A549 (cell line): ENCODE measurements around the gene GRIA3. TPM values are rescaled to one million over a fixed set of nuclear protein-coding genes. Genes with fewer than 3 reads are reported as not detected.

ENCODE experiments used
- ATAC-seq, 2 experiments: fragments of 200-7000 bp in 1 of 2; fragments of >200 bp in 1 of 2; cut with Nextera tagmentation in 1 of 2; cut with Tn5 transposase in 1 of 2; 3 replicates each; pipeline versions ENCODE4 v1.8.0 to v1.9.1; 2018 to 2020; ENCODE audit warnings: mild to moderate bottlenecking in 1 of 2, moderate library complexity in 1 of 2
- CTCF ChIA-PET: fragments of 300-600 bp; sonication (Branson Sonifier 250); formaldehyde crosslinking; extraction: SDS; loops from one replicate; lab custom pipeline; 2021; ENCODE audit warnings: antibody characterized with exemption, inconsistent platforms; lab: Yijun Ruan, JAX
- POLR2A ChIA-PET: fragments of 350-600 bp; formaldehyde crosslinking; extraction: SDS; loops from one replicate; lab custom pipeline; 2021; ENCODE audit warnings: antibody characterized with exemption, inconsistent platforms; lab: Yijun Ruan, JAX
- DNase-seq, 2 experiments: peaks; one replicate each; pipeline versions ENCODE4 v3.0.0 to v3.0.0-alpha.2; 2011 to 2016; ENCODE audit warnings: low read depth in 1 of 2, low spot score in 1 of 2
- FAIRE-seq: peaks from 2 replicates; lab custom pipeline; 2011; peaks lifted over from hg19 to GRCh38; lab: Jason Lieb, UNC
- H3K27ac ChIP-seq, 2 experiments: fragments of >200 bp; sonication (Bioruptor Twin); formaldehyde crosslinking; 3 replicates each; pipeline ENCODE4 v1.5.1; 2016 to 2017
- H3K4me1 ChIP-seq: fragments of >200 bp; sonication (Bioruptor Twin); formaldehyde crosslinking; 3 replicates; pipeline ENCODE4 v1.6.1; 2016
- H3K4me2 ChIP-seq: fragments of >200 bp; sonication (Bioruptor Twin); formaldehyde crosslinking; 3 replicates; pipeline ENCODE4 v1.6.1; 2016
- H3K4me3 ChIP-seq: fragments of >200 bp; sonication (Bioruptor Twin); formaldehyde crosslinking; 3 replicates; pipeline ENCODE4 v1.5.1; 2016
- H3K9me3 ChIP-seq: fragments of >200 bp; sonication (Bioruptor Twin); formaldehyde crosslinking; 3 replicates; pipeline ENCODE4 v1.6.1; 2016
- FOSB ChIP-seq: fragments of 250-450 bp; sonication (Bioruptor Pico); IDR thresholded peaks from 2 replicates; pipeline ENCODE4 v1.5.0; 2020; ENCODE audit warnings: mild to moderate bottlenecking, moderate library complexity
- FOSL2 ChIP-seq, 2 experiments: fragments of 450-650 bp in 1 of 2; fragments of >200 bp in 1 of 2; sonication (Bioruptor Twin) in 1 of 2; formaldehyde crosslinking; IDR thresholded peaks; 2 replicates each; pipeline versions ENCODE4 v1.5.0 to v1.6.1; 2016 to 2020; ENCODE audit warnings: mild to moderate bottlenecking in 1 of 2, moderate library complexity in 1 of 2
- HES2 ChIP-seq: fragments of >200 bp; sonication (Bioruptor Twin); formaldehyde crosslinking; IDR thresholded peaks from 2 replicates; pipeline ENCODE4 v1.6.1; 2016
- JUNB ChIP-seq: fragments of >200 bp; sonication (Bioruptor Twin); formaldehyde crosslinking; IDR thresholded peaks from 2 replicates; pipeline ENCODE4 v1.6.1; 2016
- KDM5A ChIP-seq: fragments of 200-600 bp; sonication (generic); IDR thresholded peaks from 2 replicates; pipeline ENCODE4 v1.6.1; 2016; ENCODE audit warnings: antibody characterized with exemption, mild to moderate bottlenecking
- MAFK ChIP-seq: fragments of 450-650 bp; IDR thresholded peaks from 2 replicates; pipeline ENCODE4 v1.6.1; 2014; ENCODE audit not compliant: partially characterized antibody
- NR3C1 ChIP-seq: fragments of >200 bp; sonication (Bioruptor Twin); formaldehyde crosslinking; IDR thresholded peaks from 3 replicates; pipeline ENCODE4 v1.6.1; 2017
- POLR2A ChIP-seq: IDR thresholded peaks from 2 replicates; pipeline ENCODE4 v1.6.1; 2012; ENCODE audit warnings: mild to moderate bottlenecking, low read length
- RAD21 ChIP-seq, 2 experiments: fragments of >200 bp in 1 of 2; sonication (Bioruptor Twin) in 1 of 2; formaldehyde crosslinking in 1 of 2; IDR thresholded peaks in 1 of 2; conservative IDR thresholded peaks in 1 of 2; 2 replicates in 1 of 2; 3 replicates in 1 of 2; pipeline ENCODE4 v1.6.1; 2012 to 2018; ENCODE audit warnings: inconsistent platforms in 1 of 2
- RCOR1 ChIP-seq: fragments of 150-350 bp; IDR thresholded peaks from 2 replicates; pipeline ENCODE4 v1.6.1; 2014; ENCODE audit warnings: antibody characterized with exemption, low read length, low read depth
- SMC3 ChIP-seq: fragments of >200 bp; sonication (Bioruptor Twin); formaldehyde crosslinking; IDR thresholded peaks from 3 replicates; pipeline ENCODE4 v1.6.1; 2018; ENCODE audit warnings: inconsistent platforms
- SREBF2 ChIP-seq: fragments of 450-650 bp; IDR thresholded peaks from 2 replicates; pipeline ENCODE4 v1.6.1; 2014; ENCODE audit warnings: mild to moderate bottlenecking, moderate library complexity
- ZSCAN20 ChIP-seq: fragments of 250-450 bp; sonication (Bioruptor Pico); IDR thresholded peaks from 2 replicates; pipeline ENCODE4 v1.8.0; 2022; ENCODE audit warnings: mild to moderate bottlenecking, moderate library complexity
- WGBS: methylation state at CpG from one replicate; pipeline ENCODE4 v1.1.6; 2017; ENCODE audit errors: missing lambda C conversion rate; 5-methylcytosine and 5-hydroxymethylcytosine counted together
- polyA plus RNA-seq, 4 experiments: library from polyadenylated mRNA; depleted of rRNA in 3 of 4; stranded (reverse); fragments of >200 nt; fragmentation: RNase III in 1 of 4; extraction: RNeasy Plus Mini Kit Qiagen cat#74134 plus additional on column Dnase treatment in 1 of 4; gene quantifications; 2 replicates in 3 of 4; 3 replicates in 1 of 4; pipeline ENCODE4 v1.2.3, GENCODE V29; 2011 to 2017
- TF ChIP-seq, protein P1 (sequence below): fragments of >200 bp; sonication (Bioruptor Twin); formaldehyde crosslinking; IDR thresholded peaks from 3 replicates; pipeline ENCODE4 v1.5.1; 2016
- TF ChIP-seq, protein P2 (sequence below): fragments of 450-650 bp; IDR thresholded peaks from 2 replicates; pipeline ENCODE4 v1.6.1; 2014; ENCODE audit warnings: antibody characterized with exemption

GRIA3 gene
- polyA plus RNA-seq, 2 of the 4 experiments (the other 2 are of a cell fraction), result not detected

- no peak overlapping the region for H3K4me2 ChIP-seq
Observed at GRCh38 chrX:123408821-123409737, 225.0 kb downstream of the GRIA3 start.

GRCh38 chrX:123422875-123423274 is 238.8 kb downstream of the GRIA3 start:
- DNase-seq, result peak; percentile 3 to 31
- TF ChIP-seq, protein P1, sequence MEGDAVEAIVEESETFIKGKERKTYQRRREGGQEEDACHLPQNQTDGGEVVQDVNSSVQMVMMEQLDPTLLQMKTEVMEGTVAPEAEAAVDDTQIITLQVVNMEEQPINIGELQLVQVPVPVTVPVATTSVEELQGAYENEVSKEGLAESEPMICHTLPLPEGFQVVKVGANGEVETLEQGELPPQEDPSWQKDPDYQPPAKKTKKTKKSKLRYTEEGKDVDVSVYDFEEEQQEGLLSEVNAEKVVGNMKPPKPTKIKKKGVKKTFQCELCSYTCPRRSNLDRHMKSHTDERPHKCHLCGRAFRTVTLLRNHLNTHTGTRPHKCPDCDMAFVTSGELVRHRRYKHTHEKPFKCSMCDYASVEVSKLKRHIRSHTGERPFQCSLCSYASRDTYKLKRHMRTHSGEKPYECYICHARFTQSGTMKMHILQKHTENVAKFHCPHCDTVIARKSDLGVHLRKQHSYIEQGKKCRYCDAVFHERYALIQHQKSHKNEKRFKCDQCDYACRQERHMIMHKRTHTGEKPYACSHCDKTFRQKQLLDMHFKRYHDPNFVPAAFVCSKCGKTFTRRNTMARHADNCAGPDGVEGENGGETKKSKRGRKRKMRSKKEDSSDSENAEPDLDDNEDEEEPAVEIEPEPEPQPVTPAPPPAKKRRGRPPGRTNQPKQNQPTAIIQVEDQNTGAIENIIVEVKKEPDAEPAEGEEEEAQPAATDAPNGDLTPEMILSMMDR, result peak; percentile 49; the same call in 2 of the 3 replicates
- no peak for TF ChIP-seq POLR2A
- TF ChIP-seq SREBF2, result no peak
- TF ChIP-seq RAD21 (conservative IDR thresholded peaks at IDR 0.05 in 1 of 2, IDR thresholded peaks at IDR 0.05 in 1 of 2), result peak; percentile 59 to 65
- no peak for TF ChIP-seq RCOR1
- peak; percentile 56; the same call in 2 of the 3 replicates for TF ChIP-seq SMC3
- no peak for TF ChIP-seq HES2
- no peak for TF ChIP-seq FOSB
- Histone ChIP-seq H3K4me1 (peaks cover 11% of the 10 kb centered on the region; the same call in 2 of the 3 replicates), H3K4me2 (no peak overlapping the region), H3K9me3 (no peaks in the 10 kb centered on the region), H3K4me3 (no peak overlapping the region), H3K27ac (no peak overlapping the region)
- POLR2A ChIA-PET, result no interaction called here
- peak; percentile 70 to 82; a peak in 4 of 6 replicates for ATAC-seq
- CTCF ChIA-PET, result interaction anchor here (0.8 to 1.6 kb wide), 6 partner anchors 9 to 1072 kb away, joined by 3 to 5 read pairs (median 4); no protein-coding TSS in a partner anchor
- FAIRE-seq, result peak; percentile 99
- WGBS, result 4% methylated on average over 1 of the region's 1 CpG

More at GRCh38 chrX:123408821-123409737, 225.0 kb downstream of the GRIA3 start:
- TF ChIP-seq, protein P2, sequence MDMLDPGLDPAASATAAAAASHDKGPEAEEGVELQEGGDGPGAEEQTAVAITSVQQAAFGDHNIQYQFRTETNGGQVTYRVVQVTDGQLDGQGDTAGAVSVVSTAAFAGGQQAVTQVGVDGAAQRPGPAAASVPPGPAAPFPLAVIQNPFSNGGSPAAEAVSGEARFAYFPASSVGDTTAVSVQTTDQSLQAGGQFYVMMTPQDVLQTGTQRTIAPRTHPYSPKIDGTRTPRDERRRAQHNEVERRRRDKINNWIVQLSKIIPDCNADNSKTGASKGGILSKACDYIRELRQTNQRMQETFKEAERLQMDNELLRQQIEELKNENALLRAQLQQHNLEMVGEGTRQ, result no peak
- TF ChIP-seq, all 56 proteins: peak for 0
- Histone ChIP-seq H3K27ac (no peak overlapping the region), H3K9me3 (no peaks in the 10 kb centered on the region), H3K4me1 (no peaks in the 10 kb centered on the region), H3K4me3 (no peak overlapping the region)
- ChIA-PET CTCF (interaction anchor here (2.2 kb wide), 1 partner anchor 13 kb away, joined by 5 read pairs; no protein-coding TSS in a partner anchor), POLR2A (no interaction called here)
- WGBS, result 93% methylated on average over 1 of the region's 1 CpG
- ATAC-seq, result no peak
- FAIRE-seq, result peak; percentile 18
- DNase-seq, result no peak

DNA sequence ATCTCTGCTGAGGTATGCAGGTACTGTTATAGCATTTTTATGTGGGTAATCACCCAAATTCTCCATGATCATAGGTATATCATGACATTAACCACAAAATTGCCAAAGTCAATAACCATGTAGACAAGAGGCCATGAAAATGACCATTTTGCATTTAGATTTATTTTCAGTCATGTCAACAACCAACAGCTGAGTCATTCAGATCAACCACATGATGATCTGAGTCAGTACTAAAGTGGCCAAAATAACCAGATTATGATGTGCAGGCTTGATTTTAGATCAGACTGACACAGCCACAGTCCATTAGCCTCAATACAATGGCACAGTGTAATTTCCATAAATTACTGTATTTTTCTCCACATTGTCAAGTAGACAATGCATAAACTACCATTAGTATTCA is 240.5 kb downstream of the GRIA3 start:
- H3K4me1 ChIP-seq, result peaks cover 11% of the 10 kb centered on the region; the same call in 2 of the 3 replicates
- DNase-seq (peak in 1 of 2 experiments; percentile 5), ATAC-seq (peak in 1 of 2 experiments; percentile 48; a peak in 1 of 6 replicates), FAIRE-seq (peak; percentile 100)
- H3K27ac ChIP-seq, result no peak overlapping the region
- ChIA-PET CTCF (interaction anchor here (1.6 to 1.7 kb wide), 2 partner anchors 13 to 83 kb away, joined by 3 to 5 read pairs; no protein-coding TSS in a partner anchor), POLR2A (no interaction called here)
- 0 out of 3 replicates have a peak overlapping the region, but pooled peaks have one; percentile 11 for H3K4me2 ChIP-seq
- H3K9me3 ChIP-seq, result no peaks in the 10 kb centered on the region
- no peak overlapping the region for H3K4me3 ChIP-seq
- TF ChIP-seq FOSL2 (IDR thresholded peaks at IDR 0.05) (no peak), FOSL2 (CRISPR knock-in tag; IDR thresholded peaks at IDR 0.05) (peak; percentile 34), KDM5A (no peak), JUNB (peak; percentile 33; the same call in 1 of the 2 replicates), MAFK (peak; percentile 10), NR3C1 (no peak)

DNA sequence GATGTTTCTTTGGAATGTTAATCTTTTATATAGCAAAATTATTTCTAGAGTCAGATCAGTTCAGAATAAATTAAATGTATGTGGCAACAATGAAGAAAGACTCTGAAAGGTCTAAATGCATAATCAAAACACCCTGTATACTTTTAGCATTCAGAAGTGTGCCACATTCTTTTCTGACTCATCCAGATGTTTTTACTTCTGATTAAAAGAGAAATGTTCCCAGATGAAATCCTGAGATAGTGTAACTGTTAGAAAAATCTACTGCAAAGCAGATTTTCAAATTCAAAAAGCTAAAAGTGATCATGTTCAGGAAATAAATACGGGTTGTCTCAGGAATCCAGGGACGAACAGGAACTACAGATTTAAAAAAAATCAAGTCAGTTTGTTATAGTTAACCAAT is 241.4 kb downstream of the GRIA3 start:
- CTCF ChIA-PET, result no interaction called here
- WGBS, result 72% methylated on average over 2 of the region's 2 CpGs
- no peak overlapping the region for H3K4me3 ChIP-seq
- no peak for DNase-seq
- no peaks in the 10 kb centered on the region for H3K9me3 ChIP-seq
- POLR2A ChIA-PET, result no interaction called here
- TF ChIP-seq SREBF2 (no peak), ZSCAN20 (CRISPR knock-in tag) (no peak)
- TF ChIP-seq, all 56 proteins: peak for 0
- ATAC-seq (no peak), FAIRE-seq (peak; percentile 56)
- Histone ChIP-seq H3K27ac (no peak overlapping the region), H3K4me2 (no peak overlapping the region), H3K4me1 (peaks cover 11% of the 10 kb centered on the region; the same call in 2 of the 3 replicates)
